Inferior parietal cortex (tissue), 1 donor: Measurements from ENCODE around the gene SLC5A2.

Experiments
- DNase-seq: peaks from one replicate; pipeline ENCODE4 v3.0.0-alpha.2; 2016; ENCODE audit errors: extremely low spot score

SLC5A2 gene

GRCh38 chr16:31459687-31460581 lies 23.0 kb upstream of the SLC5A2 start:
- DNase-seq = peak; percentile 100

- no peak for DNase-seq
Observed at GRCh38 chr16:31460582-31461002, 22.3 kb upstream of the SLC5A2 start.

GRCh38 chr16:31461201-31461920 lies 21.6 kb upstream of the SLC5A2 start:
- DNase-seq = no peak

- no peak for DNase-seq
Observed at GRCh38 chr16:31461921-31462804, 20.8 kb upstream of the SLC5A2 start.

GRCh38 chr16:31464348-31464769 lies 18.6 kb upstream of the SLC5A2 start:
- no peak for DNase-seq

GRCh38 chr16:31464781-31465260 lies 18.1 kb upstream of the SLC5A2 start:
- no peak for DNase-seq

GRCh38 chr16:31465788-31466370 lies 17.0 kb upstream of the SLC5A2 start:
- no peak for DNase-seq

- no peak for DNase-seq
Observed at GRCh38 chr16:31466381-31466841, 16.5 kb upstream of the SLC5A2 start.

GRCh38 chr16:31467151-31467773 lies 15.7 kb upstream of the SLC5A2 start:
- DNase-seq = no peak

GRCh38 chr16:31467858-31468257 lies 15.1 kb upstream of the SLC5A2 start:
- no peak for DNase-seq

GRCh38 chr16:31470615-31471014 lies 12.3 kb upstream of the SLC5A2 start:
- no peak for DNase-seq

GRCh38 chr16:31471241-31471874 lies 11.6 kb upstream of the SLC5A2 start:
- no peak for DNase-seq

- no peak for DNase-seq
Observed at GRCh38 chr16:31471875-31472708, 10.8 kb upstream of the SLC5A2 start, which contains the start of gene TGFB1I1. TGFB1I1 (plus strand) TSS chr16:31472152; CDS start chr16:31472189, 37 bp downstream.

- DNase-seq = no peak
Observed at GRCh38 chr16:31472709-31473203, 10.2 kb upstream of the SLC5A2 start.

GRCh38 chr16:31473264-31473984 lies 9.5 kb upstream of the SLC5A2 start:
- no peak for DNase-seq

- no peak for DNase-seq
Observed at GRCh38 chr16:31474173-31474714, 8.7 kb upstream of the SLC5A2 start.

GRCh38 chr16:31474773-31475738 lies 7.9 kb upstream of the SLC5A2 start:
- DNase-seq = no peak
